ENCODE data around the gene VENTX.

The VENTX gene

GRCh38 chr10:133202778-133203651 is 34.6 kb upstream of the VENTX start:
- DNase-seq = no peak

- DNase-seq = no peak
Measured at GRCh38 chr10:133203652-133204195, 33.9 kb upstream of the VENTX start.

DNA sequence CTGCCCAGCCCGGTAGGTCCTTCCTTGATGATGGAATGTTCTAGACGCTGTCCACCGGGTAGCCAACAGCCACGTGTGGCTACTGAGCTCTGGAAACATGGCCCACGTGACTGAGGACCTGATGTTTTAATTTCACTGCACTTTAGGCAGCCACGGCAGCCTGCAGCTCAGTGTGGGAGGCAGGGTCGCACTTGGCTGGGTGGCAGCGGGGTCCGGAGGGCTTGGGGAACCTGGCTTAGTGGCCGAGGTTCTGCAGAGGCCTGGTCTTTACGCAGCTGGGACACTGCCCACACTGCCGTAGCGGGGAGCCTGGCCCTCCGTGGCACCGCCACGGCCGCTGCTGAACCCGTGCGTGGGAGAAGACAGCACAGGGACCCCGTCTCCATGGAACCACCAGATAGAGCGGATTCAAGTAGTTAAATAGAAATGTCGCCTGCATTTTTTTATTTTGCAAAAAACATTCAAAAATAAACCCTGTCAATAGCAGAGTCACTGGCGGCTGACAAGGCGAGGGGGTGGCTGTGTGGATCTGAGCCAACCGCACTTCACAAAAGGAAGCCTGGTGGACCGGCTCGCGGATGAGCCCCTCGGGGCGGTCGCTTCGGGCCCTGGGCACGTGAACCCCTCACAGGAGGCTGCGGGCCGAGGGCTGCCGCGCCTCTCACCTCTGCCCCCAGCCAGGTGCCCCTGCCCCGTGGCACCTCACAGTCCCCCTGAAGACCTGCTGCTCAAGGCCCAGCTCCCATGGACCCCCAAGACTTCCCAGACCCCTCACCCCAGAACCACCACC is 33.2 kb upstream of the VENTX start:
- DNase-seq = no peak

DNA sequence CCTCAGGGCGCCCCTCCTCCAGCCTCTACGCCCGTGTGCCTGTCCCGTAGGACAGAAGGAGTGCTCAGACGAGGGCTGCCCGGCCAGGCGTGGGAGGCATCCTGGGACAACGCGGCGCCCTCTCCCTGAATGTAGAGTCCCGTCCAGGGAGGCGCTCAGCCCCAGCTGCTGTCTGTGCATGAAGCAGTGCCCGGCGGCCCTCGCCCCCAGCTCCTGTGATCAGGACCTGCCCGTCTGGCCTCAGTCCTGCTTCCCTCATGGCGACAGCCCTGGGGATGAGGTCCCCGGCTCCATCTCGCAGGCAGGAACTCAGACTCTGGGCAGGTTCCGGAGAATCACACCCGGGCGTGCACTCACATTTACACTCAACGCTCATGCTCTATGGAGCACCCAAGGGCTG is 32.5 kb upstream of the VENTX start:
- no peak for DNase-seq

GRCh38 chr10:133206356-133207040 is 31.2 kb upstream of the VENTX start:
- no peak for DNase-seq

GRCh38 chr10:133207041-133207600 is 30.5 kb upstream of the VENTX start:
- no peak for DNase-seq

DNA sequence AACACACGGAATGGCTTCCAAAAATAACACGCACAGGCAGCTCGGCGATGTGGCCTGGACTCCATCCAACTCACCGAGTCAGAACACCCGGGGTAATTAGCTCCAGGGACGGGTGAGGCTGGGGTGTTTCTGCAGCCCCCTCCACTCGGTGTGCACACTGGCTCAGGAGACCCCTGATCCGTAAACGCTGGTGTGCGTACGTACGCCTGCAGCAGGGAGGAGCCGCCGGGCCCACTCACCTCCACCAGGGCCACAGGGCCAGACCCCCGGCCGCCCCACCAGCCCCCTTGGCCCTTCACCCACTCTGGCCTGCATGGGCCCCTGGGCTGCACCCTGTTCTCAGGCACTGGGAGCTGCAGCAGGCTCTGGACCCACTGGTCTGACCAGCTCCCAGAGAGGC is 30.0 kb upstream of the VENTX start:
- no peak for DNase-seq

DNA sequence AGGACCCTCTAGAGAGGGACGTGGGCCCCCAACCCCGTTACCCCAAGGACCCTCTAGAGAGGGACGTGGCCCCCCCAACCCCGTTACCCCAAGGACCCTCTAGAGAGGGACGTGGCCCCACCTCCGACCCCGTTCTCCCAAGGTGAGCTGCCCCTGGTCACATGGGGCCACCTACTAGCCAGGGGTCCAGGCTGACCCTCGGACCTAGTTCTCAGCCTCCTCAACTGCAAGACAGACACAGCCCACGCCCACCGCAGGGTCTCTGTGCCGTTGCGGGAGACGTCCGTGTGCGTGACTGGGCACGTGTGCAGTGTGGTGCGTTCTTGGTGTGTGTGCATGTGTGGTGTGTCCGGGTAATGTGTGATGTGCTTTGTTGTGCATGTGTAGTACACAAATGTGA is 29.2 kb upstream of the VENTX start:
- DNase-seq = no peak

DNA sequence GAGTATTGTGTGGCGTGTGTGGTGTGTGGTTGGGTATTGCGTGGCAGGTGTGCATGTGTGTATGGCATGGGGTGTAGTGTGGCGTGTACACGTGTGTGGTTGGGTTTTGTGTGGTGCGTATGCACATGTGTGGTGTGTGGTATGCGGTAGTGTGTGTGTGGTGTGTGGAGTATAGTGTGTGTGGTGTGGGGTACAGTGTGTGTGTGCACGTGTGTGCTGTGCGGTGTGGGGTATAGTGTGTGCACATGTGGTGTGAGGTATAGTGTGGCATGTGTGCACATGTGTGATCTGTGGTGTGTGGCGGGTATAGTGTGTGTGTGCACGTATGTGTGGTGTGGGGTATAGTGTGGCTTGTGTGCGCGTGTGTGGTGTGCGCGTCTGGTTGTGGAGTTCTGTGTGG is 28.5 kb upstream of the VENTX start:
- no peak for DNase-seq

DNA sequence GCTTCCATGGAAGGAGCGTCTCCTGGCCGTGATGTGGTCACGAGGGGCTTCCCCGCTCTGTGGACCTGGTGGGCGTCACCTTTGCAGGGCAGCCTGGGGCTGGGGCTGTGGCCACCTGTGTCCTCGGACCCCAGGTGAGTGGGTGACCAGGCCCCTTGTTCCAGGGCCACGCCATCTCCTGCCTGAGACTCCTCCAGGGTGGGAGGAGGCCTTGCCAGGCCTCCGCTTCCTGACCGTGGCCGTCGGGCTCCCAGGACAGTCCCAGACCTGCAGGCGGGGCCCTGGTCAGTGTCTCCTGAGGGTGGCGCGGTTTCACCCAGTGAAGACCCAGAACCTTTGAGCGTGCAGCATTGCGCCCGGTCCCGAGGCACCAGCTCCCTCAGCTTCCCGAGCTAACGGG is 28.0 kb upstream of the VENTX start:
- DNase-seq = no peak

GRCh38 chr10:133210398-133211140 is 27.1 kb upstream of the VENTX start:
- DNase-seq = no peak

GRCh38 chr10:133211141-133211830 is 26.4 kb upstream of the VENTX start:
- DNase-seq = no peak

DNA sequence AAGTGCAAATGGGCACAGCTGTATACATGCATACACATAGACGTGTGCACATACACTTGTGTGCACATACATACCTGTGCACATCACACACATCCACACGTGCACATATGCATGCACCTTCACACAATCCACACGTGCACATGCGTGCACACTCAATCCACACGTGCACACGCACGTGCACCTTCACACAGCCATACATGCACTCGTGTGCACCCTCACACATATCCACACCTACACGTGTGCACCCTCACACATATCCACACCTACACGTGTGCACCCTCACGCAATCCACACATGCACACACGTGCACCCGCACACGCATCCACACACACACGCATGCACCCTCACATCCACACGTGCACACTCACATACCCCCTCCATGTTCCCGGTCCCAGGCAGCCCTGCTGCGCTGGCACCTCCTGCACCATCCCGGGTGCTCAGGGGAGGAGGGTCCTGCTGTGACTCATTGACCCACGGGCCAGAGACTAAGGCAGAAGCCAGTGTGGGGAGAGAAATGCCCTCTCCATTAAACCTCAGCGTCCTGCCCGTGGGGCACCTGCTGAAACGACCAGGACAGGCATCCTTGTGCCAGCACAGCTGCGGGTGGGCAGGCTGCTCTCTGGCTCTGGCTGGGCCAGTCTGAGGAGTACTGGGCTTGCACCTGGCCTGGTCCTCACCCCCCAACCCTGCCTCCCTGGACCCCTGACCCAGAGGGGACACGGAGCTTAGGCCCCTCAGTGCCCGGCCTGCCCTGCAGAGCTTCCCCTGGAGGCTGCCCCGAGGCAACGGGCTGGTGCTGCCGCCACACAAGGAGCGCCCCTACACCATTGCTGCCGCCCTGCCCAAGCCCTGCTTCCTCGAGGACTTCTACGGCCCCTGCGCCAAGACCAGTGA is 25.4 kb upstream of the VENTX start:
- no peak for DNase-seq

GRCh38 chr10:133212853-133213494 is 24.7 kb upstream of the VENTX start:
- DNase-seq = no peak

DNA sequence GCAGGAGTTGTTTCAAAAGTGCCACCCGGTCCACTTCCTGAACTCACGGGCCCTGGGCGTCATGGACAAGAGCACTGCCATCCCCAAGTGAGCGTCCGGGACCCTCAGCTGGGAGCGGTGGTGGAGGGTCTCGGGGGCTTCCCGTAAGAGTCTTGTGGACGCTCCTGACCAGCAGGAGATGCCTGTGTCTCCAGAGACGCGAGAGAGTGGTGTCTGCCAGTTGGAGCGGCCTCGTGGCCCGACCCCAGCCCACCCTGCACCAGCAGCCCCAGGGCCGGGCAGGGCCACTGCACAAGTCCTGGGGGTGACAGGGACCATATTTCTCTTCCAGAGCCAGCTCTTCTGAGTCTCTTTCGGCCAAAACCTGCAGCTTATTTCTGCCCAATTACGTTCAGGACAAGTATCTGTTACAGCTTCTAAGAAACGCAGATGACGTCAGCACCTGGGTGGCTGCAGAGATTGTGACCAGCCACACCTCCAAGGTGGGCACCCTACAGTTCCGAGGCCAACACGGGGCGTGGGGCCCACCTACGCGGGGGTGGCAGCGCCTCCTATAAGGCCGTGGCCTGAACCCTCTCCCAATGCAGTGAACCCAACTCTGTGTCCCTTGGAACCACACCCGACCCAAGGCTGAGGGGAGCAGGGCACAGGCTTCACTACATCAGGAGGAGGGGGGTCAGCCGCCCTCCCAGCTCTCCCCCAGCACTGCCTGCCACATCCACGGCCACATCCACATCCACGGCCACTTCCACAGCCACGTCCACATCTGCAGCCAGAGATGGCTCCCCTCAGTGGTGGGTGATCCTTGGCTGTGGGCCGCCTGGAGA is 23.8 kb upstream of the VENTX start:
- no peak for DNase-seq

- DNase-seq = no peak
Measured at GRCh38 chr10:133214468-133215410, 22.9 kb upstream of the VENTX start.

DNA sequence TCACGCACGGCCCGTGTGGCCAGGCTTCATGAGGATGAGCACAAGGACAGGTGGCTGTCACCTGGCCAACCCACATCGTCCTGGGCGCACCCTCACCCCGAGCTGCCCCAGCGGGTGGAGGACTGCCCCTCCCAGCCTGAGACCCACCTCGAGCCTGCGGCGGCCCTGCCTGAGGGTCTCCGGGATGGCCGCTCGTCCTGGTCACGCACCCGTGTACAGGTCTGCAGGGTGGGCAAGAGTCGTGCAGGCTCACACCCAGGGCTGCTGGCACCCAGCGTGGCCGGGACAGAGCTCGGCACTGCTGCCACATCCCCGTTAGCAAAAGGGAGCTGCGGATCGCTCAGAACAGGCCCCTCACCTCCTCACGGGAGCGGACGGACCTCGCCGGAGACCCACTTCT is 22.1 kb upstream of the VENTX start:
- no peak for DNase-seq

GRCh38 chr10:133216776-133217175 is 20.9 kb upstream of the VENTX start:
- no peak for DNase-seq
